ENCODE results near the gene KIAA1217. TPM values are rescaled to one million over a fixed set of nuclear protein-coding genes. Genes with fewer than 3 reads are reported as not detected.

The KIAA1217 gene
- total and polyA plus RNA-seq, 9 of the 15 experiments (the other 6 are each of a cell fraction or from before 2014, with no cell fraction given): 0.04 TPM; not detected in 8

DNA sequence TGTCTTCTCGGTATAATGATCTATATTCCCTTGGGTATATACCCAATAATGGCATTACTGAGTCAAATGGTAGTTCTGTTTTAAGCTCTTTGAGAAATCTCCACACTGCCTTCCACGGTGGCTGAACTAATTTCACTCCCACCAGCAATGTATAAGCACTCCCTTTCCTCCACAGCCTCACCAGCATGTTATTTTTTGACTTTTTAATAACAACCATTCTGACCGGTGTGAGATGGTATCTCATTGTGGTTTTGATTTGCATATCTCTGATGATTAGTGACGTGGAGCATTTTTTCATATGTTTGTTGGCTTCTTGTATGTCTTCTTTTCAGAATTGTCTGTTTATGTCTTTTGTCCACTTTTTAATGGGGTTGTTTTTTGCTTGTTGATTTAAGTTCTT lies 33.6 kb downstream of the KIAA1217 start:
- no peaks in the 10 kb centered on the region for H3K9me1 ChIP-seq (ENCODE audit: control insufficient read depth, insufficient read depth, low read length)
- no peak for DNase-seq (ENCODE audit: extremely low read depth in 1 of 4, low spot score in 3 of 4)
- H4K20me1 ChIP-seq (replicated peaks; ENCODE audit: control insufficient read depth, insufficient read depth, low read length): no peaks in the 10 kb centered on the region
- H3K27ac ChIP-seq (ENCODE audit: extremely low read depth, low read depth, low read length): no peak overlapping the region
- H3K27me3 ChIP-seq (ENCODE audit: control insufficient read depth in 2 of 2, insufficient read depth in 2 of 2, low read length in 2 of 2): peaks cover 0 to 7% of the 10 kb centered on the region in 2 experiments; a peak in 3 of 5 replicates
- no peak overlapping the region for H3K9ac ChIP-seq (ENCODE audit: insufficient read depth in 1 of 2, low read depth in 2 of 2, low read length in 2 of 2)
- H3K4me2 ChIP-seq (ENCODE audit: insufficient read depth, low read length): no peak overlapping the region
- CTCF ChIA-PET (ENCODE audit: low intra/inter-chr PET ratio): no interaction called here
- no peak overlapping the region for H3K4me3 ChIP-seq
- FAIRE-seq: no peak
- no peaks in the 10 kb centered on the region for H3K9me3 ChIP-seq (replicated peaks; ENCODE audit: control insufficient read depth, insufficient read depth, low read depth, low read length)
- POLR2A ChIA-PET: no interaction called here
- no peaks in the 10 kb centered on the region for H3K36me3 ChIP-seq (ENCODE audit: control insufficient read depth, insufficient read depth, low read length)
- BruUV-seq (replicated peaks): no TSS peak
- 2% methylated on average over 4 of the region's 4 CpGs for WGBS (ENCODE audit: insufficient coverage, low coverage, missing lambda C conversion rate)
- H2AFZ ChIP-seq (ENCODE audit: low read depth, low read length): no peak overlapping the region
- no peaks in the 10 kb centered on the region for H3K4me1 ChIP-seq (replicated peaks in 1 of 2; ENCODE audit: control insufficient read depth in 2 of 2, insufficient read depth in 2 of 2, low read length in 2 of 2)
- no peak for ATAC-seq
- intact Hi-C loops (cut with micrococcal nuclease) (no loop called here), in situ Hi-C loops (cut with MboI) (no loop called here)
- no peaks in the 10 kb centered on the region for H3K79me2 ChIP-seq (ENCODE audit: control insufficient read depth, insufficient read depth, low read length)
- TF ChIP-seq, protein P1, sequence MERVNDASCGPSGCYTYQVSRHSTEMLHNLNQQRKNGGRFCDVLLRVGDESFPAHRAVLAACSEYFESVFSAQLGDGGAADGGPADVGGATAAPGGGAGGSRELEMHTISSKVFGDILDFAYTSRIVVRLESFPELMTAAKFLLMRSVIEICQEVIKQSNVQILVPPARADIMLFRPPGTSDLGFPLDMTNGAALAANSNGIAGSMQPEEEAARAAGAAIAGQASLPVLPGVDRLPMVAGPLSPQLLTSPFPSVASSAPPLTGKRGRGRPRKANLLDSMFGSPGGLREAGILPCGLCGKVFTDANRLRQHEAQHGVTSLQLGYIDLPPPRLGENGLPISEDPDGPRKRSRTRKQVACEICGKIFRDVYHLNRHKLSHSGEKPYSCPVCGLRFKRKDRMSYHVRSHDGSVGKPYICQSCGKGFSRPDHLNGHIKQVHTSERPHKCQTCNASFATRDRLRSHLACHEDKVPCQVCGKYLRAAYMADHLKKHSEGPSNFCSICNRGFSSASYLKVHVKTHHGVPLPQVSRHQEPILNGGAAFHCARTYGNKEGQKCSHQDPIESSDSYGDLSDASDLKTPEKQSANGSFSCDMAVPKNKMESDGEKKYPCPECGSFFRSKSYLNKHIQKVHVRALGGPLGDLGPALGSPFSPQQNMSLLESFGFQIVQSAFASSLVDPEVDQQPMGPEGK (CRISPR knock-in tag; IDR thresholded peaks at IDR 0.05; ENCODE audit: borderline replicate concordance): no peak
- no peak for TF ChIP-seq CBFA2T3 (IDR thresholded peaks at IDR 0.05)
- TF ChIP-seq, protein P2, sequence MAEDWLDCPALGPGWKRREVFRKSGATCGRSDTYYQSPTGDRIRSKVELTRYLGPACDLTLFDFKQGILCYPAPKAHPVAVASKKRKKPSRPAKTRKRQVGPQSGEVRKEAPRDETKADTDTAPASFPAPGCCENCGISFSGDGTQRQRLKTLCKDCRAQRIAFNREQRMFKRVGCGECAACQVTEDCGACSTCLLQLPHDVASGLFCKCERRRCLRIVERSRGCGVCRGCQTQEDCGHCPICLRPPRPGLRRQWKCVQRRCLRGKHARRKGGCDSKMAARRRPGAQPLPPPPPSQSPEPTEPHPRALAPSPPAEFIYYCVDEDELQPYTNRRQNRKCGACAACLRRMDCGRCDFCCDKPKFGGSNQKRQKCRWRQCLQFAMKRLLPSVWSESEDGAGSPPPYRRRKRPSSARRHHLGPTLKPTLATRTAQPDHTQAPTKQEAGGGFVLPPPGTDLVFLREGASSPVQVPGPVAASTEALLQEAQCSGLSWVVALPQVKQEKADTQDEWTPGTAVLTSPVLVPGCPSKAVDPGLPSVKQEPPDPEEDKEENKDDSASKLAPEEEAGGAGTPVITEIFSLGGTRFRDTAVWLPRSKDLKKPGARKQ (CRISPR knock-in tag; IDR thresholded peaks at IDR 0.05): no peak
- TF ChIP-seq, protein P3, sequence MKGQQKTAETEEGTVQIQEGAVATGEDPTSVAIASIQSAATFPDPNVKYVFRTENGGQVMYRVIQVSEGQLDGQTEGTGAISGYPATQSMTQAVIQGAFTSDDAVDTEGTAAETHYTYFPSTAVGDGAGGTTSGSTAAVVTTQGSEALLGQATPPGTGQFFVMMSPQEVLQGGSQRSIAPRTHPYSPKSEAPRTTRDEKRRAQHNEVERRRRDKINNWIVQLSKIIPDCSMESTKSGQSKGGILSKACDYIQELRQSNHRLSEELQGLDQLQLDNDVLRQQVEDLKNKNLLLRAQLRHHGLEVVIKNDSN (CRISPR knock-in tag; IDR thresholded peaks at IDR 0.05): no peak
- no peak for TF ChIP-seq ZNF212 (CRISPR knock-in tag; IDR thresholded peaks at IDR 0.05)
- TF ChIP-seq HDAC8 (tag; IDR thresholded peaks at IDR 0.05): no peak
- no peak for TF ChIP-seq ZBTB8A (IDR thresholded peaks at IDR 0.05; ENCODE audit: partially characterized antibody)
- TF ChIP-seq BRD4 (IDR thresholded peaks at IDR 0.05): no peak
- TF ChIP-seq, protein P4, sequence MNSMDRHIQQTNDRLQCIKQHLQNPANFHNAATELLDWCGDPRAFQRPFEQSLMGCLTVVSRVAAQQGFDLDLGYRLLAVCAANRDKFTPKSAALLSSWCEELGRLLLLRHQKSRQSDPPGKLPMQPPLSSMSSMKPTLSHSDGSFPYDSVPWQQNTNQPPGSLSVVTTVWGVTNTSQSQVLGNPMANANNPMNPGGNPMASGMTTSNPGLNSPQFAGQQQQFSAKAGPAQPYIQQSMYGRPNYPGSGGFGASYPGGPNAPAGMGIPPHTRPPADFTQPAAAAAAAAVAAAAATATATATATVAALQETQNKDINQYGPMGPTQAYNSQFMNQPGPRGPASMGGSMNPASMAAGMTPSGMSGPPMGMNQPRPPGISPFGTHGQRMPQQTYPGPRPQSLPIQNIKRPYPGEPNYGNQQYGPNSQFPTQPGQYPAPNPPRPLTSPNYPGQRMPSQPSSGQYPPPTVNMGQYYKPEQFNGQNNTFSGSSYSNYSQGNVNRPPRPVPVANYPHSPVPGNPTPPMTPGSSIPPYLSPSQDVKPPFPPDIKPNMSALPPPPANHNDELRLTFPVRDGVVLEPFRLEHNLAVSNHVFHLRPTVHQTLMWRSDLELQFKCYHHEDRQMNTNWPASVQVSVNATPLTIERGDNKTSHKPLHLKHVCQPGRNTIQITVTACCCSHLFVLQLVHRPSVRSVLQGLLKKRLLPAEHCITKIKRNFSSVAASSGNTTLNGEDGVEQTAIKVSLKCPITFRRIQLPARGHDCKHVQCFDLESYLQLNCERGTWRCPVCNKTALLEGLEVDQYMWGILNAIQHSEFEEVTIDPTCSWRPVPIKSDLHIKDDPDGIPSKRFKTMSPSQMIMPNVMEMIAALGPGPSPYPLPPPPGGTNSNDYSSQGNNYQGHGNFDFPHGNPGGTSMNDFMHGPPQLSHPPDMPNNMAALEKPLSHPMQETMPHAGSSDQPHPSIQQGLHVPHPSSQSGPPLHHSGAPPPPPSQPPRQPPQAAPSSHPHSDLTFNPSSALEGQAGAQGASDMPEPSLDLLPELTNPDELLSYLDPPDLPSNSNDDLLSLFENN (IDR thresholded peaks at IDR 0.05; ENCODE audit: low read depth in 2 of 2, low read length in 2 of 2): no peak
- TF ChIP-seq, protein P5, sequence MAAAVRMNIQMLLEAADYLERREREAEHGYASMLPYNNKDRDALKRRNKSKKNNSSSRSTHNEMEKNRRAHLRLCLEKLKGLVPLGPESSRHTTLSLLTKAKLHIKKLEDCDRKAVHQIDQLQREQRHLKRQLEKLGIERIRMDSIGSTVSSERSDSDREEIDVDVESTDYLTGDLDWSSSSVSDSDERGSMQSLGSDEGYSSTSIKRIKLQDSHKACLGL (CRISPR knock-in tag; IDR thresholded peaks at IDR 0.05; ENCODE audit: borderline replicate concordance, poor library complexity, severe bottlenecking): no peak
- TF ChIP-seq FUS (optimal IDR thresholded peaks at IDR 0.05; ENCODE audit: low read depth, low read length): no peak
- TF ChIP-seq RBM15 (IDR thresholded peaks at IDR 0.05; ENCODE audit: insufficient read depth, low read length): no peak
- TF ChIP-seq ZZZ3 (IDR thresholded peaks at IDR 0.05): no peak
- TF ChIP-seq POLR3G (IDR thresholded peaks at IDR 0.05; ENCODE audit: extremely low read depth, insufficient read length, insufficient replicate concordance): no peak
